ENCODE results near the gene ZNF407. TPM values are rescaled to one million over a fixed set of nuclear protein-coding genes. Genes with fewer than 3 reads are reported as not detected.

The ZNF407 gene
- total RNA-seq, 1 donor from 2014 or later: 23.8 TPM

DNA sequence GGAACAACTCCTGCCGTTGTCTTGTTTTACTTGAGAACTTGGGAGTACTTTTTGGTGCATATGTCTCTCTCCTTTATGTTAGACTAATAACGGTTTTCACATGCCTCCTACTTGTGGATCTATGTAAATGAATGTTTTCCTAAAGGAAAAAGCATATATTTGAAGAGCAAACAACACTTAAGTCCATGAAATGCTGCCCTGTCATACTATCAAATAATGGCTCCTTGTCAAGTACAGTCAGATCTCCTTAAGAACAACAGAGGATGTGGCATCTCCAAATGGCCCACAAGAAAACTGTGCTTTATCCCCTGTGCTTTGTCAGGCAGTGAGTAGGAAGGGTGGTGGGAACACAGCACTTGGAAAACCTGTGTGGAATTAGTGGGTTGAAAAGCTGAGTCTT lies 413.0 kb downstream of the ZNF407 start:
- DNase-seq (ENCODE audit: low read depth): no peak

DNA sequence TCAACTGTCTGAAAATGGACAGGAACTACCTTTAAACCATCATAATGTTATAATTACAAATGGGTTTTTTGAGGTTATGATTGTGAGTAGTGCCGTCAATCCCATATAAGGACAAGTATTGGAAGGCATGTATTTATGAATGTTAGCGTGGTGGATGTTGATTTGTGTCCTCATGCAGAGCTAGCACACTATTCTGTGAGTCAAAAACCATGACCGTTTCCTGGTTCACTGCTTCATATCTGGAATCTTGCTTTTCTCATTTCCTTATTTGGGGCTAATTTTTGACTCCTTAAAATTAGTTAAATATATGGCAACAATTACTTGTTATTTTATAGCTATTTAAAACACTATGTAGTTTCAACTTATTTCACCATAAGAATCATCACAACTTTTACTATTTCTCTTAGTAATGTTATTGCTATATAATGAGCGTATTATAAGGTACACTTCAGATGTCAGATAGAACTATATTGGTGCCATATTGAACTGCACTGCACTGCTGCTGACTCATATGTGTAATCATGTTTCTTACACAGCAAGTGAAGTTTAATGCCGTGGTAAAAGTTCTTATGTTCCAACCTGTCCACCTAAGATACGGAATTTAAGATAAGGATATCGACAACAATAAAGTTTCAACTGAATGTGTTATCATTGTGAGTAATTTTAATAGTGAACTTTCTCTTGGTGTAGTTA lies 418.5 kb downstream of the ZNF407 start:
- no peak for DNase-seq (ENCODE audit: low read depth)

DNA sequence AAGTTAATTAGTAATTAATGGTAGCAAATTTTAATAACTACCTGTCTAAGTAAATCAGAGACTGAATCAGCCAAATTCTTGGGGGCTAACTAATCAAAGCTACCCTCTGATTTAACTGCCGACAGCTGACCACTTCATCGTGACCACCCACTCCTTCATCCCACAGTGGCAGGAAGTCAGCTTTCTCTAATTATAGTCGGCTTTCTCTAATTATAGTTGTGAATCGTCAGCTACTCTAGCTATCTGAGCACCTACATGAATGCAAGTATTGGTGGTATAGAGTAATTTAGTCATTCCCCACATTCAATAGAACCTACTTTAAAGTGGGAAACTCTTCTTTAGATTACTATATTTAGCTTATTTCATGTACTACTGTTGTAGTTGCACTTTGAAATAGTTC lies 425.8 kb downstream of the ZNF407 start:
- DNase-seq (ENCODE audit: low read depth): no peak

DNA sequence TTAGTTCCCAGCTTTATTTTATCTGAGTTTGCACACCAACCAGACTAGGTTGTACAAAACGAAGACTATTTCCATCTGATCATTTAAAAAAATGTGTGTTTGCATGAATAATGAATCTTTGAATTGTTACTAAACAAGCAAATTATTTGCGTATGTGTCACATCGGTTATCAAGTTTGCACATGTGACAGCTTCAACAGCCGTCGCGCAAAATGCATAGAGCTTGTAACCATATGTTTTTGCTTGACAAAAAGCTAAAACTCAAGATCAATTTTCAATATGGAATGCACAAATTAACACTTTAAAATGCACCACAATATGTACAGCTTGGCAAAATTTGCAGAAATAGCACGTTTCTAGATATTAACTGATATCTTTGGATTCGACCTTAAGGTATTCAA lies 427.2 kb downstream of the ZNF407 start:
- no peak for DNase-seq (ENCODE audit: low read depth)

DNA sequence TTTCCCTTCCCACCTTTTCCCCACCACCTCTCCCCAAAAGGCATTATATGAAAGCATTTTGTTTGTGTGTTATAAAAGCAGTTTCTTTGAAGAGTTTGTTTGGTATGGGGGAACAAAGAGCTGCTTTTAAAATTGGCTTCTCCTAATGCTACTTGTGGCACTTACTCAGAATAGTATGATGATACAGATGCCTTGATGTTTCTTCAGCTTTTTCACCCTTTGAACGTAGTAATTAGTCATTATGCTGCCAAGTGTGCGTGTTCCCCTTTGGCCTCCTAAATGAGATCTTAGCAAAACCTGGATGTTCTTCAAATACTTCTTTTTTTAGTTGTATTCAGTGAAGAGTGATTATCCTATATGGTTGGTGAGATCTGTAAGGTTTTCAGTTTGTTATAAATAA lies 427.9 kb downstream of the ZNF407 start:
- no peak for DNase-seq (ENCODE audit: low read depth)

DNA sequence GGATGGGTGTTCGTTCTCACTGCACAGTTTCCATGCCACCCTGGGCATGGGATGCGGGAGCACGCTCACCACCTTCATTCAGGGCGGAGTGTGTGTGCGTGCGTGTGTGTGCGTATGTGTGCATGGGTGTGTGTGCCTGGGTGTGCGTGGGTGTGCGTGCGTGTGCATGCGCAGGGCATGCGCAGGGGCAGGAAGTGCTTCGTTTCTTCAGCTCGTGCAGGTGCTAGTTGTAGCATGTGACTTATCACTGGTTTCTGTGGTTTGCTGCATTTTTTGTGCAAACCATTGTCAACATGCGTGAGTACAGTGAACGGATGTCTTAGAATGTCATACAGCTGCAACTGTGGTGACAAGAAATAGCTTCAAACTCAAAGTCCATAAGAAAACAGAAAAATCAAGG lies 431.8 kb downstream of the ZNF407 start:
- no peak for DNase-seq (ENCODE audit: low read depth)

DNA sequence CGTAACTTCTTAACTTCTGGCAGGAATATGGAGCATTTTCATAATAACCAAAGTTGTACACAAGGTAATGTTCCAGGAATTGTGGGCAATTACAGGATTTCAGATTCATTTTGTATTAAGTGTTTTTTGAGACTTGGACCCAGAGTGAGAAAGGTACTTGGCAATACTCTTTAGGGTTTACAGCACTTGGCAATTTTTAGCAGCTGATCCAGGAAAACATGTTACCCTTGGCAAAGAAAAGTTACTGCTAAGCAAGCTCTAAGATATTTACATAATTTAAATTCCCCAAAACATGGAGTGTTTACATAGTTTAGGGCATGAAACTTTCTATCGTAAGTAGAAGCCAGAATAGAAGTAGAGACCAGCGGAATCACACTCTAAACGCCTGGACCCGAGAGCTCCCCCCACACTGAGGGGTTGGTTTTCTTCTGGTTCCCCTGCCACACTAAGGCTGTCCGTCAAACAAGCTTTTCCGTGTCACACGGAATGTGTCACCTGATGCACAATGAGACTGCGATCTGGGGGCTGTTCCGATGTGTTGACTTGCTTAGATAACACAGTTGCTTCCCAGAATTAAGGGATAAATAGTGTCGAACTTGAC lies 434.1 kb downstream of the ZNF407 start:
- DNase-seq (ENCODE audit: low read depth): no peak

DNA sequence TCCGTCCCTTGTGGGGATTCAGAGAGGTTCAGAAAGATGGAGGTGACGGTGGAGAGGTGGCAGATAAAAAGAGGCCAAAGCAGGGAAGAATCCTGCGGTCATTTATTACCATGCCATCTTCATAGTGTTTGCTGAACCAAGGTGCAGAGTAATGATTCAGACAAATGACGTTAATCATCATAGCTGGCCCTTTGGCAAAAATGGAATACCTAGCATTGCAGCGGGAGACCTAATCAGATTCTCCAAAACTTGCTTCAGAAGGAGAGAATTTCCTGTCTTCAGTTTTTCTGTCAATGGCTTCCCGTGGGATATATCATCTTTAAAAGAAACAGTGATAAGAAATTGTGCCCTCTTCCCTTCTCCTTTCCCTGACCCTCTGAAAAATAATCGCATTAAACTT lies 435.8 kb downstream of the ZNF407 start:
- DNase-seq (ENCODE audit: low read depth): no peak

DNA sequence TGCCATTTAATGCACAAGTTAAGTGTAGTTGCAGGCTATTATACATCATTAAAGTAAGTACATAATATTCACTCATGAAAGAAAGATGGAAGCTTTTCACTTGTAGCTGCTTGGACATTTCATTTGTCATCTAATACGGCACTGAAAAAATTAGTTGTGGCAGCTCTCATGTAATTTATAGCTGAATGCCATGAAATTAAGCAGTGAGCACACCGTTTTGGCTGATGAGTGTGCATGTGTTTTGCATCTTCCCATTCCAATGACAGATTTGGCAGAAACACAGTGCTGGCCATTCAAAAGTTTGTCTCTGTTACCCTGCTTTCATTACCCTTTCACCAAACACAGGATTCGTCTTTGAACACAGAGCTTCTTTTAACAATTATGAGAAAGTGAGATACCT lies 437.3 kb downstream of the ZNF407 start:
- no peak for DNase-seq (ENCODE audit: low read depth)

DNA sequence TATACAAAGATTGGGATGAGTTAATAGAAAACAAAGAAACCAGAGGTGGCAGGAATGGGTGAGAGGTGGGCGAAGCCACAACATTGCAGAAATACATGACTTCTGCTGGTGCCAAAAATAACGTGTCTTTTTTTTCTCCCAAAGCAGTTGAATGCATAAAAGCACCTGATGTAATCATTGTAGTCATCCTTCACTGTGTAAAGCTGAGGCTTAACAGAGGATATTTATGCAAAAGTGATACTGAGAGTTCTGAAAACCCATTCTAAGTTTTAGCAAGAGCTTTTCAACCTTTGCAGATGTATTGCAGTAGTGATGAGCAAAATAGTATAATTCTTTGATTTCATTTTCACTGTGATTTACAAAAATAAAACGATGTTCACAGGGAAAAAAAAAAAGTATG lies 438.3 kb downstream of the ZNF407 start:
- no peak for DNase-seq (ENCODE audit: low read depth)

DNA sequence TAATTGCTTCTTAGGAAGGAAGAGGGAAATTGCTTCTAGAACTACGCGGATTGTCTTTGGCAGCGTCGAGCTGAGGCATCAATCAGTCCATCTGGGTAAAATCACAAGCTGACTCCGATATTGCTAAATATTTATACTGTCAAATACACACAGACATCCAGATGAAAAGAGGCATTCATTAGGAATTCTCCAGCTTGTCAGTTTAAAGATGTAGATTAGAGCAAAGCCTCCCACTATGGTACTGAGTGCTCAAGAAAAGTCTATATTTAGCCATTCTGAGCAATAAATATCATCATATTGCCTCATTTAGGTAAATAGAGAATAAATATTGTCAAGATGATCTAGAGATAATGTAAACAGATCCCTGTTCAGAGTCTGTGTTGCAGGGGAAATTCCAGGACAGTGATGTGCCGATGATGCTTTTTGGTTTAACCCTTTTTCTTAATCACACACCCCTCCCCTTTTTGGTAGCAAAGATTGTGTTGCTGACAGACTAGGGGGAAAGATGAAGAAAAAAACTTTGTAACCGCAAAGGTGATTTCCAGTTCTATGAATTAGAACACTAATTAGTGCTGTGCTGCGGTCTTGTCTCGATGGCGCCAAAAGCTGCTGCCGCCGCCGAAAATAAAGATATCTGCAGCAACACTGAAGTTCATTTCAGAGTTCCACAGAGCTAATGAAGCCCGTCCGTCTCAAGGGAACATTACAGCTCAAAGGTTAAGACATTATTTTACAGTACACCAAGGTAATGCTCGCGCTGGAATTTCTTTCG lies 439.4 kb downstream of the ZNF407 start:
- no peak for DNase-seq (ENCODE audit: low read depth)

DNA sequence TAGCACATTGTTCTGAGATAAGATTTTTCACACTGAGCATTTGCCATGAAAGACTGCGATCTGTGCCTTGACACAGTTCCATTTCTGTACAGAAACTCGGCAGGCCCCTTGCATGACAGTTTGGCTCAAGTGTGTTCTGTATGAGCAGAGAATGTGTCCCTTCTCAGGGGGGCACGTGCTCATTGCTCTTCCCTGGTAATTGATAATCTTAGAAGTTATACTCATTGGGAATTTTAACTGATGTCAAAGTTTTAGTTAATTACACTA lies 440.0 kb downstream of the ZNF407 start:
- no peak for DNase-seq (ENCODE audit: low read depth)

DNA sequence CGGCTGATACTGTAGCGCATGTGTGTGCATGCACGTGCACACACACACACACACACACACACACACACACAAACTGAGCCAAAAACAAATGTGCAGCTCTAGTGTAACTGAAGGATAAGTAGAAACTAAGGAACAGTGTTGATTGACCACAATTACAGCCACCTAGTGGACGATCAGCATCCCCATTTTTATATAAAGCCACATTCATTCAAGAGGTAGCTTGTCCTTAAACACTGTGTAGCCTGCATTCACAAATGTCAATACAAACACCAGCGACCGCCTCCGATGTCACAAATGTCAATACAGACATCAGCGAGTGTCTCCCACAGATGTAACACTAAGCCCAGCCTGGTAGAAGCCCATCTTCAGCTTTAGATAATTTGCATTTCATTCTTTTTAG lies 443.9 kb downstream of the ZNF407 start:
- peak; percentile 36 for DNase-seq (ENCODE audit: low read depth)

DNA sequence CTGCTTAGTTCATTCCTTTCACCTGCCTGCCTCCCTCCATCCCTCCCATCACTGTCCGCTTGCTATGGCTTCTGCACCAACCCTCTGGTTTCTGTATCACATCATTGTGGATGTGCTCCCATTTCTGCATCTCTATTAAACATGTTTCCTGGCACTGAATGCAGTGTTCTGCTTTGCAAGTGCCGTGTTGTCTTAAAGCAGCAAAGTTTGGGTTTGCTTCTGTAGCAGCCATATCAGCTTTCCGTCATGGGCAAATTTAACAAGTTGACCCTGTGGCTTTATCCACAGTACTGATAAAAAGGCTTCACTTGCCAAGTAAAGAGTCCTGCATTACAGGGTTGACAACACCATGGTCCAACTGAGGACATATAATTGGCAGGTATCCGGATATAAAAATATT lies 445.8 kb downstream of the ZNF407 start:
- DNase-seq (ENCODE audit: low read depth): no peak

DNA sequence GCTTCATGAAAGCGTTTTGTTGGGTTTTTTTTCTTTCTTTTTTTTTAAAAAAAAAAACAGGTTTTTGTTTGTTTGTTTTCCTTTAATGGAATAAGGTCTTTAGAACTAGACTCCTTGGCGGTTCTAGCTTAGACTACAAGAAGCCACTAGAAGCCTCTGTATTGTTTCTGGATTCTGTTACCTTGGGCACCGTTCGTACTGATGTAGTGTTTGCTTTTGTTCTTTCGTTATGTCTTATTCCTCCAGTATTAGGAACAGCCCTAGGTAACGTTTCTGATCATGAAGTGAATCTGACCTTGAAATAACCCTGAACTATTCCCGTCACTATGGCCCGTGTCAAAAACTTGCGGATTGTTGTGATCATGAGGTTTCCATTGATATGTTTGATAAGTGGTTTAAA lies 446.6 kb downstream of the ZNF407 start:
- DNase-seq (ENCODE audit: low read depth): no peak

DNA sequence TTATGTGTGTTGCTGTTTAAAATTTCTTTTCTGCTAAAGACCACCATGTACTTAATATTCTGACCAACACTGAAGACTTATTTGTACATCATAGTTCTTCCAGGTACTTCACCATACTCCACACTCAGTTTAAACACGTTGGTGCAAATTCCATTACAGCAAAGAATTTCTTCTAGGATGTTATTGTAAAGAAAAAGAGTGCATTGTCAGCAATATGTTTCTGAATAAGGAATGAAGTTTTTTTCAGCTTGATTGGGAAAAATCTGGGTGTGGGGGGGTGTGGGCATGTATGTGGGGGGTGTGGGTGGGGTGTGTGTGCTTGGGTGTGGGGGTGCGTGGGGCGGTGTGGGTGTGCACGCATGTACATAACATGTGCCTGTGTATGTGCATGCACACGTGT lies 447.1 kb downstream of the ZNF407 start:
- DNase-seq (ENCODE audit: low read depth): no peak

DNA sequence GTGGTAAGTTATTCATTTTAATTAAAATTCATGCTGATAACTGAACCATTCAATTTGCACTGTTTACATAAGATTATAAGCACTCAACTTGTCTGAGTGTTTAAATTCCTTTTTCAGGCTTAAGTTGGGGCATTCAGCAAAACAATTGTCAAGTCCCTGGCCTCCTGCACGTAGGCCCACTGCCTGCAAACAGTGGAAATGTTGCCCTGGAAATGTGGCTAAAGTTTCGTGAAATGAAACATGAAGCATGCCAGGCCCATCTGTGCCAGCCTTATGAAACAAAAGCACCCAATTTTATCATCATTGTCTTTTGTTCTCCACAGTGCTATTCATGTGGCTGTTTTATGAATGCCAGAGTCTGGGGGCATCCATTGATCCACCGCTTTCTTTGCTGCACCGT lies 447.6 kb downstream of the ZNF407 start:
- no peak for DNase-seq (ENCODE audit: low read depth)

DNA sequence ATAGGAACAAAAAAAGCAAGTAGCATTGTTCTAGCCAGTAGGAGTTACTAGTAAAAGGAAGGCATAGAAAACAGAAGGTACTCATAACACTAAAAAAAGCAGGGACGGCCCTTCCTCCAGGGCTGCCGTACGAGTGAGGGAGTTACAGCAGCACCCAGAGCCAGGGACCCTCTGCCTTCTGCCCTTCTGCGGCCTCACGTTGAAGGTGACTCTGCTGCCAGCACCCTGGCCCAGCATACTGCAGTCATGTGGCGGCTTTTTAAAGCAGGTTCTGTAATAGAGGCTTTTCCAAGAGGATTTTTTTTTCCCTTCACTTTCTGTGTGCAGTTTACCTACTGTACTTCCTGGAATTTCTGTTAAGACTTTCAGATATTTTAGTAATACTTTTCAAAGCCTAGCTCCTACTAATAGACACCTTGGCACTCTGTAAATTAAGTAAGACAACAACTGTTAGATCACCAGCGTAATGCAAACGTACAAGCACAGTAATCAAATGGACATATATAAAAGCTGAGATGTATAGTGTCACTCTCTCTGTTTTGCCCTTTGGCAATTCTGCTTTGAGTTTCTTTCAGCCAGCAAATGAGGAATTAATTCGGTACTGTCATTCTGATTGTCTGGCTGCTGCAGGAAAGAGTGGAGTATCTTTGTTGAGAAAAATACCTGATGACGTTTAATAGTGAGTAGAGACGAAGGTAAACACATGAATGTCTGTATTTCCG lies 449.7 kb downstream of the ZNF407 start:
- no peak for DNase-seq (ENCODE audit: low read depth)

DNA sequence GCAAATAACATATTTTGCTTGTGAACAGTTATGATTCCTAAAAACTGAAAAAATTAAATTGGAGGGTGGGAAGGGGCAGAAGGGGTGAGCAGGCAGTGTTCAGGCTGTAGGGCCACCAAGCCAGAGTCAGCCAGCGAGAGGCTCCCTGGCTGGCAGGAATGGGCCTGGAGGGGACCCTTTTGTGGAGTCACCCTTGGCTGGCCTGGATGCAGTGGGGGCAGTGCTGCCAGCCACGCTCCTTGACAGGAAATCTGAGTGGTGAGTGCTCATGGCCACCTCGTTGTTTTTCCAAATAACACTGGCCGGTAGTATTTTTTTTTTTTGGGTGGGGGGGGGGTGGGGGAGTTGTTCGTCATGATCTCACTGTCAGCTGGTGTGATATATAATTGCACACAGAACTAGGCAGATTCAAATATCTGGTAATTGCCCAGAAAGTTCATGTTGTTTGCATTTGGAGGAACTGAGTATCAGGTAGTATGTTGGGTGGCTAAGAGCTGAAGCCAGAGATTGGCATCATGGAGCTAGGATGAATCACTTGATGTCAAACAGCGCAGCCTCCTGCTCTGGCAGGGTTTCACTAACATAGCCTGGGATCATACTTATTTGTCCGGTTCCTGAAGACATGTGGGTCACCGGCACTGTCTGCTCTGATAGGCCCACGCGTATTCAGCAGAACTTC lies 451.2 kb downstream of the ZNF407 start:
- no peak for DNase-seq (ENCODE audit: low read depth)

DNA sequence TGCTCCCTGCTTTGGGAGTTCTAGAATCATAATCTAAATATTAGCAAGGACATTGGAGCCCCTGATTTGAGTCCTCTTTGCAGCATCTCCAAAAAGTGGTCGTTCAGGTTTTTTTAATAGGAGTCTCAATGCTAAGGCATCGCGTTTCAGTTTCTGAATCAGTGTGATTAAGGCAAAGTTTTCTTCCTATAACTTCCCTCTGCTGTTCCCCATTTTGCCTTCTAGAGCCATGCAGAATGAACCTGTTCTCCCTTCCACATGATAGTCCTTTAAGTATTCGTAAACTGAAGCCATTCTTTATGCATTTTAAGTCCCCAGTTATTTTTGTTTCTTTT lies 451.8 kb downstream of the ZNF407 start:
- no peak for DNase-seq (ENCODE audit: low read depth)

DNA sequence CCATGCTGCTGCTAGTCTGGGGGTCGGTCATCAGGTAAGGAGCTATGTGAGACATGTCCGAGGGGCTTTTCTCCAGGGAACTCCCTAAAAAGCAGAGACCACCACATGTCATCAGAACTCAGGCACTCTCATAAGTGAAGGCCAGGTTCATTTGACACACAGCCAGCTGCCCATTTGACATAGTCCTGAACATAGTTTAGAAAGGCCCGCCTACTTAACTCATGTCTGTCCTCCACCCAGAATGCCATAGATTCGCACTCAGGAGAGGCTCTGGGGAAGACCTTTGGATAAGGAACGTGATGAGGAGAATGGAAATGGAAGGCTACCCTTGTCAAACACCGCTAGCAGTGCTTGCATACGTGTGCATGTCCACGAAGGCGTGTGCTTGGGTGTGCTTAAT lies 454.1 kb downstream of the ZNF407 start:
- DNase-seq (ENCODE audit: low read depth): no peak

DNA sequence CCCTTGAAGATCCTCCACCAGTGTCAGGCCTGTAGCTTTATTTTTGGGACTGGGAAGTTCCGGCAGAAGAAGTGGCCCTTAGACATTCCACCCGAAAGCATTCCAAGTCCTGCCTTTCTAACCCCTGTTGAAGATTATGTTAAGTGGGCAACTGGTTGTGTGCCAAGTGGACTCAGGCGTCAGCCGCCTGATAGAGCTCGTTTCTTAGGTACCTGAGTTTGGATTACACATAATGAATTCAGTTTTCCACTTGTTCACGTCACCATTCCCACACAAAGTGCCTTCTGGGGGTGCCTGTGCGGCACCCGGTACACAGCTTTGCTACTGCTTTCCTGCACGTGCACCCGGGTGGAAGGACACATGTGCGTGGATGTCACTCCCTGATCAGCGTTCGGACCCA lies 454.8 kb downstream of the ZNF407 start:
- no peak for DNase-seq (ENCODE audit: low read depth)

All from renal cortical epithelial cell (primary cell).